Stimulated activated naive CD8-positive, alpha-beta T cell treated with anti-CD3 and anti-CD28 coated beads, Interleukin-15, Interleukin-2, amounts not matched to agents 100 ng/mL and 50 ng/mL, for 24 hours (primary cell): Measurements from ENCODE around the gene TMEM259.

Experiments used
- H3K27ac Mint-ChIP-seq: one replicate; pipeline ENCODE4 v1.8.0; 2021; ENCODE audit warnings: mild to moderate bottlenecking, mixed read lengths
- H3K27me3 Mint-ChIP-seq: one replicate; pipeline ENCODE4 v1.8.0; 2021; ENCODE audit warnings: mixed read lengths
- H3K36me3 Mint-ChIP-seq: one replicate; pipeline ENCODE4 v1.8.0; 2021; ENCODE audit warnings: low read depth, mixed read lengths
- H3K4me1 Mint-ChIP-seq: one replicate; pipeline ENCODE4 v1.8.0; 2021; ENCODE audit warnings: low read depth, mixed read lengths
- H3K4me3 Mint-ChIP-seq: one replicate; pipeline ENCODE4 v1.8.0; 2021; ENCODE audit warnings: mild to moderate bottlenecking, mixed read lengths
- H3K9me3 Mint-ChIP-seq: one replicate; pipeline ENCODE4 v1.8.0; 2021; ENCODE audit warnings: mixed read lengths

Gene TMEM259

DNA sequence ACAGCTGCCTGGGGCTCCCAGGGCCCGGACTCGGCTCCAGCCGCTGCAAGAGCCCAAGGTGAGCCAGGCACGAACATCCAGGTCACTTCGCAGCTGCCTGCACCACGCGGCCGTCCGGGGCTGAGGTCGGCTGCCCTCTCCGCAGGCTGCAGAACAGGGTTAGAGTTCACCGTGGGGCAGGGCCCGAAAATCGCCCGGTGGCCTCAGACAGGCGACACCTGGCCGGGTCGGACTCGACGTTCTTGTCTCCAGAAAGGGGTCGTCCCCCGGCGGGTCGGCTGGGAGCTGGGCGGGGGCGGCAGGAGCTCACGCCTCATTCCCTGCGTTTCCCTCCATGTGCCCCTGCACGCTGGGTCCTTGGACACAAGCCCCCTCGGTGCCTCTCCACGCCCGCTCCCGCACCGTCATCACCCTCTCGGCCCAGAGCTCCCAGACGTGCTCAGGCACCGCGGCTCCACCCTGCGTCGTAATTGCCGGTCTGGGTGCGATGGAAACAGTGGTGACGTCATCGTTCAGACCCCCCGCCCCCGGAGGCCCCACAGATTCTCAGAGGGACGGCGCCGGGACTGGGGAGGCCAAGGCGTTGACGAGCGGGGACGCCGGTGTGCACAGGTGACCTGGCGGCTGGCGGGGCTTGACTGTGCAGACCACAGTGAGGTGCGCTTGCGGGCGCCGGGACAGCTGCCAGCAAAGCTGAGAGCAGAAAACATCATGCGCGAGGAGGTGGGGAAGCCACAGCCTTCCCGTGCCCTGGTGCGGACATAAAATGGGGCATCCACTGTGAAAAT, 24.7 kb downstream of the TMEM259 start:
- peaks cover 15% of the 10 kb centered on the region for H3K4me1 Mint-ChIP-seq
- H3K4me3 Mint-ChIP-seq: peak overlapping the region; percentile 53
- peak overlapping the region; percentile 49 for H3K27ac Mint-ChIP-seq
- H3K36me3 Mint-ChIP-seq: peaks cover 8% of the 10 kb centered on the region
- H3K27me3 Mint-ChIP-seq: peaks cover 24% of the 10 kb centered on the region
- no peaks in the 10 kb centered on the region for H3K9me3 Mint-ChIP-seq

DNA sequence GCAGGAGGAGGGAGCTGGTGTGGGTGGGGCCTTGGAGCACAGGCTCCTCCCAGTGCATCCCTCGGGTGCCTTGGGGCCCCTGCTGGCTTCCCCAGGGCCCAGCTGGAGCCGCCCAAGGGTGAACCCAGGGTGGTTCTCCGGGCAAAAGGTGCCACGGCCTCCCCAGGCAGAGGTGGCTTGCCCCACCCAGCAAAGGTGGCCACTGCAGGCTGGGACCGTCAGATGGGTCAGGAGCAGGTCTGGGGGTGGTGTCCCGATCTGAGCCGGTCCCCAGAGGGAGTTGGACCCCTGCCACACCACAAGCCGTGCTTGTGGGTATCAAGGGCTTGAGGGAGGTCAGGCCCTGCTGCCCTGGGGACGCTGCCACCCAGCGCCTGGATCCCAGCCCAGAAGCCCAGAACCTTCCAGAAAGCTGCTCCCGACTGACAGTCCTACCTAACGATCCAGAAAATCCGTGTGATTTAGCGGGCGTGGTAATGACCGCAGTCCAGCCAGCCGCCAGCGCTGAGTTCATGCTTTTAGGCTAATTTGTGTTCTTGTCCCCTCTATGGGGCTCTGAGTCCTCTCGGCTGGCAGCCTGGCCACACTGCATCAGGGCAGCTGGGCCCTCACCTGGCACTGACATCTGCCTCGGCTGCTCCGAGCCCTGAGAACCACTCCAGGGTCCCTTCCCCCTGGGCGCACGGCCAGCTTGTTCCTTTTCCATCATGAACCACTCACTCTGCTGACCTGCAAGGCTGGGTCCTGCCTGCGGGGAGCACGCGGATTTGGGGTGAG, 25.7 kb downstream of the TMEM259 start:
- Mint-ChIP-seq H3K36me3 (peaks cover 8% of the 10 kb centered on the region), H3K4me1 (peaks cover 15% of the 10 kb centered on the region), H3K9me3 (no peaks in the 10 kb centered on the region), H3K4me3 (no peak overlapping the region), H3K27ac (no peak overlapping the region), H3K27me3 (peaks cover 24% of the 10 kb centered on the region)

DNA sequence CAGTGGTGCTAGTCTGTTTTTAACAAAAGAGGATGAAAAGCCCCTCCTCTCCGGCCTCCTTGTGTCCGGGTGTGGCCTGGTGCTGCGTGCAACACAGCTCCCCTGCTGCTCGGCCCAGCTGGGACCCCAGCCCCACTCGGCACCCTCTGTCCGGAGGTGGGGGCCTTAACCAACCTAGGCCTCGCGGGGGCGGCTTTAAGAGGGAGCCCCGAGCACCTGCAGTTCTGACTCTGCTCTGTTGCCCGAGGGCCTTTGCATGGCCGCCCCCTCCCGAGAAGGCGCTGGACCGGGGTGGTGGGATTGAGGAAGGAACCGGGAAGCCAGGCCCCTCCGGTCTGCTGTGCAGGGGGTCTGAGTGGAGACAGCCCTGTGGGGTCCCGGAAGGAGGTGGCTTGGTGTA, 26.4 kb downstream of the TMEM259 start:
- Mint-ChIP-seq H3K27ac (no peak overlapping the region), H3K27me3 (peaks cover 23% of the 10 kb centered on the region), H3K4me3 (no peak overlapping the region), H3K36me3 (peaks cover 8% of the 10 kb centered on the region), H3K9me3 (no peaks in the 10 kb centered on the region), H3K4me1 (peaks cover 15% of the 10 kb centered on the region)

DNA sequence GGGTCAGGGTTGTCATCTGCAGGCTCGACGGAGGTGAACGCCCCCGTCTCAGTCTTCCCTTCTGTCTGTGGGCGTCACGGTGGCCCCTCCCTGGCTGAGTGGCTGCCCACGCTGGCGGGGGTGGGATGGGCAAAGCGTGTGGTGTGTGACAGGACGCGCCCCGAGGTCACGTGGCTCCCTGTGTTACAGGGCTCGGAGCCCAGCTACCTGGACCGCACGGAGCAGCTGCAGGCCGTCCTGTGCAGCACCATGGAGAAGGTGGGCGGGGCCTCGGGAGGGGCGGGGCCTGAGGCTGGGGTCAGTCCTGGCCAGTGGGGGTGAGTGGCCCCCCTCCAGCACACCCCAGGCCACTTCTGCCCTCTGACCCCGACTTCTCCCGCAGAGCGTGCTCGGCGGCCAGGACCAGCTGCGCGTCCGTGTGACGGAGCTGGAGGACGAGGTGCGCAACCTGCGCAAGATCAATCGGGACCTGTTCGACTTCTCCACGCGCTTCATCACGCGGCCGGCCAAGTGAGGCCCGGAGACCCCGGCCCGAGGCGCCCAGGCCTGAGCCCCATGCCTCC, 27.0 kb downstream of the TMEM259 start:
- peaks cover 15% of the 10 kb centered on the region for H3K4me1 Mint-ChIP-seq
- H3K4me3 Mint-ChIP-seq: no peak overlapping the region
- peaks cover 8% of the 10 kb centered on the region for H3K36me3 Mint-ChIP-seq
- no peak overlapping the region for H3K27ac Mint-ChIP-seq
- peaks cover 17% of the 10 kb centered on the region for H3K27me3 Mint-ChIP-seq
- H3K9me3 Mint-ChIP-seq: no peaks in the 10 kb centered on the region

DNA sequence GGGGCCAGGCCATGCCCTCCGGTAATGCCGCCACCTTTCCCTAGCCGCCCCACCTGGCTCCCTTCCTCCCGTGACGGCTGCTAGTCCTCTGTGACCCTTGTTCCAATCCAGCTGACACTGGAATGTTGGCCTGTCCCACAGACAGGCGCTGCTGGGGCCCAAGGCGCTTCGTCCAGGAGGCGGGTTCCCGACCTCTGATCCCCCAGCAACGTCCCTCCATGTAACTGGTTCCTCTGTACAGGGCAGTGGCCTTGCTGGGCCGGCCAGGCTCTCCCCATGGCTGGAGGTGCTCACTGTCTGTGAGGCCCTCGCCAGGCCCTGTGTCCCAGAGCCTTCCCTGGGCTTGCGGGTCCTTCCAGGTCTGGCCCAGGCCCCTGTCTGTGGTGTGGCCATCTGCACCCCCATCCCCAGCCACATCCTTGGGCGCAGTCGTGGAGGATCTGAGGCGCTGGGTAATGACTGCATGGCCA, 27.5 kb downstream of the TMEM259 start:
- H3K4me1 Mint-ChIP-seq: peaks cover 15% of the 10 kb centered on the region
- peaks cover 14% of the 10 kb centered on the region for H3K27me3 Mint-ChIP-seq
- no peaks in the 10 kb centered on the region for H3K9me3 Mint-ChIP-seq
- no peak overlapping the region for H3K27ac Mint-ChIP-seq
- no peak overlapping the region for H3K4me3 Mint-ChIP-seq
- H3K36me3 Mint-ChIP-seq: peaks cover 11% of the 10 kb centered on the region

DNA sequence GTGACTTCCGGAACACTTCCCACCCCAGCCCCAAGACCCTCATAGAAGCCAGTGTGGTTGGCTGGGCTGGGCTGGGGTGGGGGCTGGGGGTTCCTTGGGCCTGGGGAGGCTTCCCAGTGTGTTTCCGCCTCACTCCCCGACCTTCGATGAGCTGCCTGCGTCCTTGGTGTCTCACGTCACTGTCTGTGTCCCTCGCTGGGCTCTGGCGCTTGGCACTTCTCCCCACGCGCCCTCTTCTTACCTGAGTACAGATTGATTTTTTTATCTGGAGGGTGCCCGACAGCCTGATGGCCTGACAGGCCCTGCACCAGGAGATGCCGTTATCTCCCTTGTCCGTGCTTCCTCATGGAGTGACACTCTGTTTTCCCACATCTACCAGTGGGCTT, 28.3 kb downstream of the TMEM259 start:
- Mint-ChIP-seq H3K4me1 (peaks cover 14% of the 10 kb centered on the region), H3K4me3 (no peak overlapping the region), H3K36me3 (peaks cover 15% of the 10 kb centered on the region)

DNA sequence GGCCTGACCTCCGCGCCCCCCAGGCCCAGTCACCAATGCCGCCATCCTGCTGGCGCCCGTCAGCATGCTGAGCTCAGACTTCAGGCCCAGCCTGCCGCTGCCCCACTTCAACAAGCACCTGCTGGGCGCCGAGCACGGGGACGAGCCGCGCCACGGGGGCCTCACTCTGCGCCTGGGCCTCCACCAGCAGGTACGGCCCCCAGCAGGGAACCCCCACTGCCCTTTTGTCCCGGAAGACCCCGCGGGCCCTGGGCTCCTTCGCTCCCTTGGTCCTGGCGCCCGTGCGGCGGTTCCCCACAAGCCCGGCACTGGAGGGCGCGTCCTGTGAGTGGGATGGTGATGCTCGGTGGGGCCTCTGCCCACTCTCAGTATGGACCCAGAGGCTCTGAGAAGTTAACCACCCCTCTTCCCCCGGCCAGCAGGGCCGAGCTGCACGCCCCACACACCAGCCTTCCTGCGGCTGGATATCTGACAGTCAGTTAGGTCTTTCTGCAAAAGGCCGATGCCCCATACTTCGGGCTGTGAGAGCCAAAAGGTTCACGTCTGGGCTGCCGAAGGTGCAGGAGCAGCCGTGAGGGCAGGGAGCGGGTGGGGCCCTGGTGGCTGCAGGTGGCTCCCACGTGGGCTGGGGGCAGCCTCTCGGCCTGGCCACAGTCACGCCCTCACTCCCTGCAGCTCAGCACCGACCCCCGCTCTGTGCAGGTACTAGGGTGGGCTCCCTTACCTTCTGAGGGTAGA, 28.8 kb downstream of the TMEM259 start:
- peaks cover 19% of the 10 kb centered on the region for H3K36me3 Mint-ChIP-seq
- no peak overlapping the region for H3K4me3 Mint-ChIP-seq
- H3K27ac Mint-ChIP-seq: no peak overlapping the region
- peaks cover 12% of the 10 kb centered on the region for H3K4me1 Mint-ChIP-seq
- H3K9me3 Mint-ChIP-seq: no peaks in the 10 kb centered on the region
- H3K27me3 Mint-ChIP-seq: peaks cover 6% of the 10 kb centered on the region

More for the DNA sequence above, 28.3 kb downstream of the TMEM259 start:
- no peaks in the 10 kb centered on the region for H3K9me3 Mint-ChIP-seq
- peaks cover 8% of the 10 kb centered on the region for H3K27me3 Mint-ChIP-seq
- H3K27ac Mint-ChIP-seq: no peak overlapping the region

DNA sequence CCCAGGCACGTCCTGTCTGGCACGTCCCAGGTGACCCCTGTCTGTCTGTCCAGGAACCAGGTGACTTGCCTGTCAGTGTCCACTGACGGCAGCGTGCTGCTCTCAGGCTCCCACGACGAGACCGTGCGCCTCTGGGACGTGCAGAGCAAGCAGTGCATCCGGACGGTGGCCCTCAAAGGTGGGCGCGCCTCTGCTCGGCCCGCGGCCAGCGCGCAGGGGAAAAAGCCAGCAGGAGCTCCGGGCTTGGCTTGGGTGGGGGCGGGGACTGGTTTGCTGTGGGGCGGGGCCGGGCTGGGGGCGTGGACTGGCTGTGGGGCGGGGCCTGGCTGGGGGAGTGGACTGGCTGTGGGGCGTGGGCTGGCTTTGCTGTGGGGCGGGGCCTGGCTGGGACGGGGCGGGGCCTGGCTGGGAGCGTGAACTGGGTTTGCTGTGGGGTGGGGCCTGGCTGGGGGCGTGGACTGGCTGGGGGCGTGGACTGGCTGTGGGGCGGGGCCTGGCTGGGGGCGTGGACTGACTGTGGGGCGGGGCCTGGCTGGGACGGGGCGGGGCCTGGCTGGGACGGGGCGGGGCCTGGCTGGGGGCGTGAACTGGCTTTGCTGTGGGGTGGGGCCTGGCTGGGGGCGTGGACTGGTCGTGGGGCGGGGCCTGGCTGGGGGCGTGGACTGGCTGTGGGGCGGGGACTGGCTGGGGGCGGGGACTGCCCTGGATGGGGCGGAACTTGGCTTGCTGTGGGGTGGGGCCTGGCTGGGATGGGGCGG, 29.6 kb downstream of the TMEM259 start:
- no peak overlapping the region for H3K27ac Mint-ChIP-seq
- no peaks in the 10 kb centered on the region for H3K9me3 Mint-ChIP-seq
- peaks cover 24% of the 10 kb centered on the region for H3K36me3 Mint-ChIP-seq
- no peak overlapping the region for H3K4me3 Mint-ChIP-seq
- H3K27me3 Mint-ChIP-seq: peaks cover under 1% of the 10 kb centered on the region
- peaks cover 9% of the 10 kb centered on the region for H3K4me1 Mint-ChIP-seq

DNA sequence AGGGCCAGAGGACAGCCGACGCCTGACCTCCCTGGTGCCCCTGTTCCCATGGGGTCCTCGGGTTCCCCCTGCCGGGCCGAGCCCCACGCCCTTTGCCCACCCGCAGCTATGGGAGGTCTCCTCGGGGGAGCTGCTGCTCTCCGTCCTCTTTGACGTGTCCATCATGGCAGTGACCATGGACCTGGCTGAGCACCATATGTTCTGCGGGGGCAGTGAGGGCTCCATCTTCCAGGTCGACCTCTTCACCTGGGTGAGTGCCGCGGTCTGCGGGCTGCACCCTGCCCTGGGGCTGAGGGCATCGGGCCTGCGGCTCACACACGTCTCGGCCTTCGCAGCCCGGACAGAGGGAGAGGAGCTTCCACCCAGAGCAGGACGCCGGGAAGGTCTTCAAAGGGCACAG, 30.2 kb downstream of the TMEM259 start:
- Mint-ChIP-seq H3K4me3 (no peak overlapping the region), H3K27ac (no peak overlapping the region), H3K9me3 (no peaks in the 10 kb centered on the region)

DNA sequence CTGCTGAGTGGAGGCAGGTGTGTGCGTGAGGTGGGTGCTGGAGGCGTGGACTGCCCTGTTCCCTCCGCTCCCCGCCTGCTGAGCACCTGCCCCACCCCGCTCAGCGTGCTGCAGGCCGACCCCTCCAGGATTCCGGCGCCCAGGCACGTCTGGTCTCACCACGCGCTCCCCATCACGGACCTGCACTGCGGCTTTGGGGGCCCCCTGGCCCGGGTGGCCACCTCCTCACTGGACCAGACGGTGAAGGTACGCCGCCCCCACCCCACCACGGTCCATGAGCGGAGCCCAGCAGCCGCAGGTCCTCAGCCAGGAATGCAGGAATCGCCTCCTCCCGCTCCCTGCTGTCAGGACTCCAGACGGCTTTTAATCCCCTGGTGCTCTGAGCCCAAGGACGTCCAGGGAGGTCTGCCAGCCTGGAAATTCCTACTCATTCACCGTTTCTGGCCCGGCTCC, 30.8 kb downstream of the TMEM259 start:
- H3K4me1 Mint-ChIP-seq: peaks cover 8% of the 10 kb centered on the region
- H3K9me3 Mint-ChIP-seq: no peaks in the 10 kb centered on the region
- H3K36me3 Mint-ChIP-seq: peaks cover 24% of the 10 kb centered on the region
- H3K27ac Mint-ChIP-seq: no peak overlapping the region
- no peaks in the 10 kb centered on the region for H3K27me3 Mint-ChIP-seq
- H3K4me3 Mint-ChIP-seq: no peak overlapping the region

More for the DNA sequence above, 30.2 kb downstream of the TMEM259 start:
- peaks cover 24% of the 10 kb centered on the region for H3K36me3 Mint-ChIP-seq
- peaks cover 4% of the 10 kb centered on the region for H3K4me1 Mint-ChIP-seq
- H3K27me3 Mint-ChIP-seq: no peaks in the 10 kb centered on the region

DNA sequence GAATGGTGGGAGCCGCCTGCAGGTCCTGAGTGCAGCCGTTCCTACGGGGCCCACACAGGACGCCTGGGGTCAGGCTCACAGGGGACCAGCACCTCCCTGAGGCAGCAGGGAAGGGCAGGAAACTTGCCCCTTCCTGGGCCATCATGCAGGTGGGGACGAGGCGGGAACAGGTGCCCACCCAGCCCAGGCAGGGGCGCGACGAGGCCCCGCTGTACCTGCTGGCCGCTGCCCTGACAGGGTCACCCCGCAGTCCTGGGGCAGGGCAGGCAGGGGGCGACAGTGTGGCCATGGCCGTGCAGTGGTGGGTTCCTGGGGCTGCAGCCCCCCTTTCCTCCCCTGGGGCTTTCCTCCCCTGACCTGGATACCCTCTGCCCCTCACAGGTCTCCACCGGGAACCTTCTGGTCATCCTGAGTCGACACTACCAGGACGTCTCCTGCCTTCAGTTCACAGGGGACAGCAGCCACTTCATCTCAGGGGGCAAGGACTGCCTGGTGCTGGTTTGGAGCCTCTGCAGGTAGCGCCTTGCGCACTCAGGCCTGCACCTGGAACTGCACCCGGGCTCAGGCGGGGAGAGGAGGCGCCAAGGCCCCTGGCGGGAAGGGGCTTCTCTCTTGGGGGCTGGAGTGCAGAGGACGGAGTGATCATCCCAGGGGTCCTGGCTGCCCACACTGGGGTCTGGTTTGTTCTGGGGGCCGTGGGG, 31.4 kb downstream of the TMEM259 start:
- Mint-ChIP-seq H3K36me3 (peaks cover 28% of the 10 kb centered on the region), H3K4me1 (peaks cover 14% of the 10 kb centered on the region), H3K27me3 (no peaks in the 10 kb centered on the region), H3K4me3 (no peak overlapping the region), H3K27ac (no peak overlapping the region), H3K9me3 (no peaks in the 10 kb centered on the region)

DNA sequence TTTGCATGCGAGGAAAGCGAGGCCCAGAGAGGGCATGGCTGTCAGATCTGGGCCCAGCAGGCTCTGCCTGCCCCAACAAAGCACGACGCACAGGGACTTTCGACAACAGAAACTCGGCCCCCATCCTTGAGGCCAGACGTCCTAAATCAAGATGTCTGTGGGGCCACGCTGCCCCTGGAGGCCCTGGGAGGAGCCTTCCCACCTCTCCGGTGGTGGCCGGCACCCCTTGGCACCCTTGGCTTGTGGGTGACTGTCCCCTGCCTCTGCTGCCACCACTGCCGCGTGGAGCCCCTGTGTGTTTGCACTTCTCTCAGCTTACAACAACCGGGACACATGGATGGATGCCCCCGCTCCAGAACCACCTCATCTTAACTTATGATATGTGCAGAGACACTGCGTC, 32.4 kb downstream of the TMEM259 start:
- peaks cover 28% of the 10 kb centered on the region for H3K36me3 Mint-ChIP-seq
- H3K9me3 Mint-ChIP-seq: no peaks in the 10 kb centered on the region
- no peak overlapping the region for H3K27ac Mint-ChIP-seq
- peaks cover 21% of the 10 kb centered on the region for H3K4me1 Mint-ChIP-seq
- H3K27me3 Mint-ChIP-seq: no peaks in the 10 kb centered on the region
- no peak overlapping the region for H3K4me3 Mint-ChIP-seq

DNA sequence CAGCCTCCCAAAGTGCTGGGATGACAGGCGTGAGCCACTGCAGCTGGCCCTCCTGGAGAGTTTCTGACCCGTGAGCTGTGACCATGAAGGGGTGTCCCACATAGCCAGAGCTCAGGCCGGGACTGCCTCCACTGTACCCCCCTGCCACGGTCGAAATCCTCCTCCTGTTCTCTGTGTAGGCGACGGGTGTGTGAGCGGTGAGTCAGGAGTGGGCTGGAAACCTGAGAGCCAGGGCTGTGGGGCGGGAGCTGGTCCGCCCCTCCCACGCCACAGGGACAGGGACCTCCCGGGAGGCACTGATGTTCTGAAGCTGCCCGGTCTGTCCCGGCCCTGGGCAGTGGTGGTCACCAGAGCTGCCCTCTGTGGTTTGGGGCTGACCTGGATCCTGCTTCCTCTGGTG, 32.8 kb downstream of the TMEM259 start:
- no peak overlapping the region for H3K27ac Mint-ChIP-seq
- H3K27me3 Mint-ChIP-seq: no peaks in the 10 kb centered on the region
- H3K4me3 Mint-ChIP-seq: no peak overlapping the region
- H3K36me3 Mint-ChIP-seq: peaks cover 28% of the 10 kb centered on the region
- no peaks in the 10 kb centered on the region for H3K9me3 Mint-ChIP-seq
- H3K4me1 Mint-ChIP-seq: peaks cover 22% of the 10 kb centered on the region
